OCI-LY7 (cell line): Measurements from ENCODE around the gene ULK3. TPM values are rescaled to one million over a fixed set of nuclear protein-coding genes. Genes with fewer than 3 reads are reported as not detected.
A peak's percentile ranks its signal among the peaks of the same experiment; 100 is the strongest.

Experiments used
- BruUV-seq: library from RNA; stranded (reverse); fragments of 400-500 nt; replicated peaks from 2 replicates; lab custom pipeline; 2021; lab: Mats Ljungman, UMichigan
- CTCF ChIA-PET: fragments of 300-600 bp; sonication (Branson Sonifier 250); formaldehyde crosslinking; loops from one replicate; lab custom pipeline; 2022; ENCODE audit warnings: antibody characterized with exemption; ENCODE audit not compliant: unreplicated experiment; lab: Charles Lee
- POLR2A ChIA-PET: fragments of 300-600 bp; sonication (Branson Sonifier 250); formaldehyde crosslinking; loops from one replicate; lab custom pipeline; 2022; ENCODE audit warnings: antibody characterized with exemption; lab: Charles Lee
- DNase-seq: peaks from one replicate; pipeline ENCODE4 v3.0.0-alpha.2; 2015; ENCODE audit warnings: low spot score
- H2AFZ ChIP-seq: fragments of 200-600 bp; sonication (generic), shearing (Covaris generic); 2 replicates; pipeline ENCODE4 v1.6.1; 2014; ENCODE audit warnings: mild to moderate bottlenecking, antibody characterized with exemption, low read length, moderate library complexity
- H3K27ac ChIP-seq: fragments of 200-600 bp; sonication (generic); 2 replicates; pipeline ENCODE4 v1.5.1; 2014; ENCODE audit warnings: mixed run types, low read depth, mild to moderate bottlenecking, moderate library complexity, low read length, inconsistent platforms; ENCODE audit not compliant: poor library complexity, severe bottlenecking
- H3K36me3 ChIP-seq: fragments of 200-600 bp; sonication (generic); 2 replicates; pipeline ENCODE4 v1.6.1; 2014; ENCODE audit warnings: mild to moderate bottlenecking, antibody characterized with exemption, low read length, moderate library complexity, mixed read lengths; ENCODE audit not compliant: insufficient read depth
- H3K4me1 ChIP-seq: fragments of 200-600 bp; sonication (generic); 2 replicates; pipeline ENCODE4 v1.5.1; 2014; ENCODE audit warnings: mild to moderate bottlenecking, low read length; ENCODE audit not compliant: insufficient read depth, poor library complexity, severe bottlenecking
- H3K4me2 ChIP-seq: fragments of 200-600 bp; sonication (generic); 2 replicates; pipeline ENCODE4 v1.6.1; 2014; ENCODE audit warnings: mild to moderate bottlenecking, low read length
- H3K4me3 ChIP-seq: fragments of 200-600 bp; sonication (generic); 2 replicates; pipeline ENCODE4 v1.5.1; 2014; ENCODE audit warnings: mild to moderate bottlenecking, low read depth, low read length; ENCODE audit not compliant: poor library complexity, severe bottlenecking
- H3K79me2 ChIP-seq: fragments of 200-600 bp; sonication (generic); 2 replicates; pipeline ENCODE4 v1.6.1; 2016; ENCODE audit warnings: low read depth, mild to moderate bottlenecking, low read length, moderate library complexity, mixed read lengths; ENCODE audit not compliant: insufficient read depth
- H3K9me2 ChIP-seq: fragments of 200-600 bp; sonication (generic); 2 replicates; pipeline ENCODE4 v1.6.1; 2016; ENCODE audit warnings: mild to moderate bottlenecking, low read length, mixed read lengths; ENCODE audit not compliant: insufficient read depth
- H3K9me3 ChIP-seq: fragments of 200-600 bp; sonication (generic); 2 replicates; pipeline ENCODE4 v1.6.1; 2014; ENCODE audit warnings: mild to moderate bottlenecking, mixed run types, low read length, mixed read lengths
- H4K20me1 ChIP-seq: fragments of 200-600 bp; sonication (generic); 2 replicates; pipeline ENCODE4 v1.6.1; 2014; ENCODE audit warnings: mild to moderate bottlenecking, antibody characterized with exemption, low read length, moderate library complexity, mixed read lengths; ENCODE audit not compliant: insufficient read depth
- EZH2phosphoT487 ChIP-seq: fragments of 200-600 bp; sonication (generic); IDR thresholded peaks from 2 replicates; pipeline ENCODE4 v1.6.1; 2018; ENCODE audit warnings: low read depth, borderline replicate concordance, mild to moderate bottlenecking, mixed run types, antibody characterized with exemption, low read length, moderate library complexity, mixed read lengths
- intact Hi-C: fragments of 100-400 bp; cut with micrococcal nuclease; formaldehyde crosslinking; loops from one replicate; pipeline ENCODE4 v1.10.0; 2022; ENCODE audit not compliant: unreplicated experiment
- total RNA-seq, 2 experiments: library from RNA; depleted of rRNA in 1 of 2; stranded (reverse); fragments of >200 nt in 1 of 2; shearing (Covaris generic) in 1 of 2; gene quantifications; 2 replicates each; pipeline ENCODE4 v1.2.3, GENCODE V29; 2014 to 2022
- TF ChIP-seq, protein P1 (sequence below): fragments of 200-600 bp; sonication (generic); conservative IDR thresholded peaks from 2 replicates; pipeline ENCODE4 v1.5.1; 2014; ENCODE audit warnings: mild to moderate bottlenecking, antibody characterized with exemption, low read length, moderate library complexity, mixed read lengths

Gene ULK3
- total RNA-seq, 2 experiments from 2014 or later, result 31.7 to 46.4 TPM

- peaks cover 47% of the 10 kb centered on the region for H3K4me1 ChIP-seq
- no peaks in the 10 kb centered on the region for H4K20me1 ChIP-seq
- ChIA-PET POLR2A (interaction anchor here (0.5 to 2.6 kb wide), 12 partner anchors 9 to 329 kb away, joined by 3 to 14 read pairs (median 4); partner anchors contain the start of gene FAM219B), CTCF (interaction anchor here (0.6 to 1.9 kb wide), 7 partner anchors 22 to 80 kb away, joined by 3 to 9 read pairs (median 4); no protein-coding TSS in a partner anchor)
- intact Hi-C loops, result loop anchor here (1.0 kb wide), 2 partner anchors 21 to 39 kb away; partner anchors contain the start of gene CSK
- peak; percentile 94 for DNase-seq
- BruUV-seq, result no TSS peak
- peak overlapping the region; percentile 81 for H3K4me2 ChIP-seq
- no peaks in the 10 kb centered on the region for H3K9me3 ChIP-seq
- peak overlapping the region; percentile 6; the same call in 1 of the 2 replicates for H2AFZ ChIP-seq
- no peaks in the 10 kb centered on the region for H3K79me2 ChIP-seq
- H3K27ac ChIP-seq, result peak overlapping the region; percentile 79
- H3K36me3 ChIP-seq, result no peaks in the 10 kb centered on the region
- peak overlapping the region; percentile 58 for H3K4me3 ChIP-seq
- H3K9me2 ChIP-seq, result no peaks in the 10 kb centered on the region
- TF ChIP-seq, protein P1, sequence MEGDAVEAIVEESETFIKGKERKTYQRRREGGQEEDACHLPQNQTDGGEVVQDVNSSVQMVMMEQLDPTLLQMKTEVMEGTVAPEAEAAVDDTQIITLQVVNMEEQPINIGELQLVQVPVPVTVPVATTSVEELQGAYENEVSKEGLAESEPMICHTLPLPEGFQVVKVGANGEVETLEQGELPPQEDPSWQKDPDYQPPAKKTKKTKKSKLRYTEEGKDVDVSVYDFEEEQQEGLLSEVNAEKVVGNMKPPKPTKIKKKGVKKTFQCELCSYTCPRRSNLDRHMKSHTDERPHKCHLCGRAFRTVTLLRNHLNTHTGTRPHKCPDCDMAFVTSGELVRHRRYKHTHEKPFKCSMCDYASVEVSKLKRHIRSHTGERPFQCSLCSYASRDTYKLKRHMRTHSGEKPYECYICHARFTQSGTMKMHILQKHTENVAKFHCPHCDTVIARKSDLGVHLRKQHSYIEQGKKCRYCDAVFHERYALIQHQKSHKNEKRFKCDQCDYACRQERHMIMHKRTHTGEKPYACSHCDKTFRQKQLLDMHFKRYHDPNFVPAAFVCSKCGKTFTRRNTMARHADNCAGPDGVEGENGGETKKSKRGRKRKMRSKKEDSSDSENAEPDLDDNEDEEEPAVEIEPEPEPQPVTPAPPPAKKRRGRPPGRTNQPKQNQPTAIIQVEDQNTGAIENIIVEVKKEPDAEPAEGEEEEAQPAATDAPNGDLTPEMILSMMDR, result peak; percentile 50; the same call in 1 of the 2 replicates
- no peak for TF ChIP-seq EZH2phosphoT487
Observed at GRCh38 chr15:74821091-74821789, 21.7 kb downstream of the ULK3 start.

DNA sequence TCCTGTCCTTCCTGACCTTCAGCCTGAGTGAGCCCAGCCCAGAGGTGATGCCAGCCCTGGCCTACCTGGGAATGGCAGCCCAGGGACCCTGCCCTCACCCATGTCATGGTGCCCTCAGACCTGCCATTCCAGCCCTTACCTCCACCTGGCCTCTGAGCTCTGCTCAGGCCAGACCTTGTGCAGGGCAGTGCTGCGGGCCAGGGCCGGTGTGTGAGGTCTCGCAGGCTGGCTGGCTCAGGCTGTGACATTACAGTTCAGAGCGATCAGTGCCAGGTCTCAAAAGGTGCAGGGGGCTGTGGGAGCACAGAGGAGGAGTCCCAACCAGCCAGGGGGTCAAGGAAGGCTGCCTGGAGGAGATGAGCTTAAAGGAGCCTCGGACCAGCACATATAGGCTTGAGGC lies 22.9 kb downstream of the ULK3 start:
- Histone ChIP-seq H3K36me3 (no peaks in the 10 kb centered on the region), H3K4me1 (peaks cover 47% of the 10 kb centered on the region), H3K4me2 (peak overlapping the region; percentile 81), H3K9me2 (no peaks in the 10 kb centered on the region), H3K4me3 (peak overlapping the region; percentile 58), H3K27ac (peak overlapping the region; percentile 79), H2AFZ (no peak overlapping the region), H3K9me3 (no peaks in the 10 kb centered on the region), H3K79me2 (no peaks in the 10 kb centered on the region), H4K20me1 (no peaks in the 10 kb centered on the region)
- CTCF ChIA-PET, result interaction anchor here (1.6 to 1.9 kb wide), 2 partner anchors 21 to 49 kb away, joined by 4 to 9 read pairs; no protein-coding TSS in a partner anchor
- no peak for TF ChIP-seq EZH2phosphoT487
- TF ChIP-seq, protein P1, result no peak
- no peak for DNase-seq
- POLR2A ChIA-PET, result interaction anchor here (0.6 to 2.6 kb wide), 5 partner anchors 10 to 132 kb away, joined by 3 to 14 read pairs (median 6); no protein-coding TSS in a partner anchor
- intact Hi-C loops, result no loop called here
- no TSS peak for BruUV-seq
